Measurements from ENCODE around the gene MGAT1.

The MGAT1 gene

GRCh38 chr5:180823940-180824629 is 21.5 kb upstream of the MGAT1 start:
- no peak for DNase-seq

- DNase-seq: no peak
Measured at GRCh38 chr5:180823346-180823745, 20.7 kb upstream of the MGAT1 start.

GRCh38 chr5:180821538-180821937 is 18.9 kb upstream of the MGAT1 start:
- no peak for DNase-seq

- DNase-seq: no peak
Measured at GRCh38 chr5:180820788-180821321, 18.2 kb upstream of the MGAT1 start.

- DNase-seq: no peak
Measured at GRCh38 chr5:180818677-180819341, 16.2 kb upstream of the MGAT1 start.

GRCh38 chr5:180817893-180818674 is 15.5 kb upstream of the MGAT1 start:
- no peak for DNase-seq

- DNase-seq: no peak
Measured at GRCh38 chr5:180816608-180817534, 14.3 kb upstream of the MGAT1 start.

GRCh38 chr5:180815293-180815917 is 12.8 kb upstream of the MGAT1 start:
- no peak for DNase-seq

GRCh38 chr5:180813420-180813819 is 10.8 kb upstream of the MGAT1 start:
- DNase-seq: peak in 1 of 2 experiments; percentile 29

- peak in 1 of 2 experiments; percentile 16 for DNase-seq
Measured at GRCh38 chr5:180811623-180812124, 9.1 kb upstream of the MGAT1 start.

- no peak for DNase-seq
Measured at GRCh38 chr5:180810959-180811622, 8.5 kb upstream of the MGAT1 start.

- DNase-seq: peak; percentile 97 to 98
Measured at GRCh38 chr5:180810210-180810958, 7.8 kb upstream of the MGAT1 start.

GRCh38 chr5:180809403-180810209 is 7.0 kb upstream of the MGAT1 start:
- peak; percentile 89 to 92 for DNase-seq

GRCh38 chr5:180808461-180809000 is 5.9 kb upstream of the MGAT1 start:
- DNase-seq: peak; percentile 21 to 29

- DNase-seq: peak; percentile 16 to 18
Measured at GRCh38 chr5:180807654-180808414, 5.2 kb upstream of the MGAT1 start.

GRCh38 chr5:180807046-180807445 is 4.4 kb upstream of the MGAT1 start:
- peak; percentile 10 to 12 for DNase-seq

- peak; percentile 30 to 32 for DNase-seq
Measured at GRCh38 chr5:180806351-180807011, 3.9 kb upstream of the MGAT1 start.
